HG03196 (cell line): ENCODE data around the gene ANP32E.

ENCODE experiments used
- ATAC-seq: cut with Tn5 transposase; IDR thresholded peaks from one replicate; pipeline ENCODE4 v1.9.1; 2021; ENCODE audit not compliant: unreplicated experiment

The ANP32E gene

DNA sequence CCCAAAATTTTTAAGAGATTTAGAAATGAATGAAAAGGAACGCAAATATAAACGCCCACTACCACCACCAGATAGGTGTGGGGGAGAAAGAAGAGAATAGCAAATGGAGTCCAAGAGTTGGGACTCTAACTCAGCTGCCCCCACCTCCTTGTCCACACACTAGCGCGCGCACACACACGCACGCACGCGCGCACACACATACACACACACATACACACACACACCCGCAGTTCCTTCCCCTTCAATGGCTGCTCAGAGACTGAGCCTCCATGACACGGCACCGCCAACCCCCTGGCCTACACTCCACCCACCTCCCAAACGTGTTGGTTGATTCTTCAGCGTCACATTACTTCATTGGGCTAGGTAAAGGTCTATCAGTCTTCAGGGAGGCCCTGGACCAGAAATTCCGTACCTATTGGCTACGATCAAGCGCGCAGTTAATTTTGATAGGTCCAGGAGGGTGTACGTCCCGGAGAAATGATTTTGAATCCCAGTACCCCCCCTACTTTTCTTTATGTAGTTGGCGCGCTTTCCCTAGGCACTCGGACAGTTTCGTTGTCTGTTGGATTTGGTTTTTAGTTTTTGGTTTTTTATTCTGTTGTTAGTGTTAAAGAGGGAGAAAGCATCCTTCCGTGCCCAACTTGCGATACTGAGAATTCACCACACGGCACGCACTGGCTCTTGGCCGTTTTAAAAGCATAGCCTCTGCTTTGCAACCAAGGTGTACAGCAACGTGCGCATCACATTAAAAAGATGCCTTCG, at the start of gene ANP32E:
Gene ANP32E (minus strand): TSS at position 261 of the 762 bp plus-strand sequence. CDS start 326 bp downstream, outside the sequence.
- peak; percentile 88 for ATAC-seq

DNA sequence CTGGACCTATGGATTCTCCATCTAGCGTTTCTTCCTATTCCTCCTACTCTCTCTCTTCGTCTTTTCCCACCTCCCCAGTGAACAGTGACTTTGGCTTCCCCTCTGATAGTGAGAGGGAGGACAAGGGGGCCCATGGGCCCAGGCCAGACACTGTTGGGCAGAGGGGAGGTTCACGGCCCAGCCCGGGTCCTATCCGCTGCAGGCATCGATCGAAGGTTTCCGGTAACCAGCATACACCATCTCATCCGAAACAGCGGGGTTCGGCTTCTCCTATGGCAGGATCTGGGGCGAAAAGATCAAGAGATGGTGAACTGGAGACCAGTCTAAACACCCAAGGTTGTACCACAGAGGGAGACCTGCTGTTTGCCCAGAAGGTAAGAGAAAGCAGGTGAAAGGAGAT, 47.3 kb upstream of the ANP32E start:
- ATAC-seq: no peak

DNA sequence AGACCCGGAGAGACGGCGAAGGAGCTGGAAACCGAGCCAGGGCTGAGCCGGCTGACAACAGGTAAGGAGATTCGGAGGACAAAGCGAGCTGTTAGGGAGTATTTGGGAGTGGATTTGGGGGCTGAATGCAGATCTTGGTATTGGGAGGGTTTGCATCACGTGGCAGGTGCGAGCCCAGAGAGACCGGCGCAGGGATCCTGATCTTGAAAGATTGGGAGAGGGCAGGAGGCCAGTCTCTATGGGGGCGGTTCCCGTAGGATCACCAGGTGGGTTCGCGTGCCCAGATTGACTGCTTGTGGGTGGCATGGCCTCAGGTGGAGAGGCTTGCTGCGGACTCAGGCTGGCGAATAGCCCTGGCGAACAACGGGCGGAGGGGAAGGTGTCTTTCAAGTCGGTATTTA, 46.6 kb upstream of the ANP32E start:
- ATAC-seq: no peak

DNA sequence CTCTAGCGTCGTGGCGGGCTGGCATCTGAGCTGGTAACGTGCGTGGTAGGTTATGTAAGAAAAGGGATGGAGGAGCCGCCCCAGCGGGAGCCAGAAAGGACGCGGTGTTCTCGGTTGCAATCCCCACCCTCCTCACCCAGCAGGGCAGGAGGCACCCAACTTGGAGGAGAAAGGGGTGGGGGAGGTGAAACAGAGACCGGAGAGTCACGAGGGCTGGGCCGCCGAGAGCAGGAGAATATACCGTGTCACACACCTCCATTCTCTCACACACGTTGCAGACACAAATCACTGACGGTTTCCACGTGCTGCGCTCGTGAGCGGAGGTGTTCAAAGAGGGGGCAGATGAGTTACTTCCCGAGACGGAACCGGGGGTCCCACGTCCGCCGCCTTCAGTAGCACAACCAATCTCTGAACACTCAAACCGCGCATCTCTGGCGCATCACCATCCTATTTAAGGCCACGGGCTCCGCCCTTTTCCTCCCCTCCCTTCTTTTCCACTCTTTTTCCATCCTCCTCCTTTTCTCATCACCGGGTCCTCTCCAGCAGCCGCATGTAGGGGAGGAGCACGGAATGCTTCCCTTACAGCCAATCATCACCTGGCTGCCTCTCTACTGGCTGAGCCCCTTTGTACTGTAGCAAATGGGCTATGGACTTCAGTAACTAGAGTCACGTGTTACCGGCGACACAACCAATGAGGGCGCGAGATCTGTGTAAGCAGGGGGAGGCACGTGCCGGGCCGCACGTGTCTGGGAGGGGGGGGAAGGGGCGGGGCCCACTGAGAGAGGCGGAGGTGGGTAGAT, 46.0 kb upstream of the ANP32E start, which contains the start of gene CIART:
Gene CIART (plus strand): TSS at position 797 of the 800 bp plus-strand sequence. CDS start 714 bp downstream, outside the sequence.
- no peak for ATAC-seq

DNA sequence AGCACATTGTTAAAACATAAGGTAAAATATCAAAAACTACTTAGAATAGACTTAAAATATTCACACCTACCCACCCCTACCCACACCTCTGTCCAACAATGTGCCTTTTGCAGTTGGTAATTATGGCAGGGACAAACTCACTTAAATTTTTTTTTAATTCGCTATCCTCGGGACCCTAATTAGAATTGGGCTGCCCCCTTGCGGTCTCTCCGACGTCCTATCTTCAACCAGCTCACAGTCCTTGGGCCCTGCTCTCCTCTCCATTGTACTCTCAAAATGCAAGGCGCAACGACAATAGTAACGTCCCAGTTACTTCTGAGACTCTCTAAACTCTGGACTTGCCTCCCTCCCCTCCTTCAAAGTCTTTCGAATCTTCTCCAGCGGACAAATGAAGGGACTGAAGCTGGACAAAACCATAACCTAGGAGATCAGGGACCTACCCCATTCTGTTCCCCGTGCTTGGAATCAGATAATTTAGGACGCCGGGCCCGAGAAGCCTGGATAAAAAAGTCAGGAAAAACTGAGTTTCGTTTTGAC, 45.4 kb upstream of the ANP32E start:
- ATAC-seq: no peak

DNA sequence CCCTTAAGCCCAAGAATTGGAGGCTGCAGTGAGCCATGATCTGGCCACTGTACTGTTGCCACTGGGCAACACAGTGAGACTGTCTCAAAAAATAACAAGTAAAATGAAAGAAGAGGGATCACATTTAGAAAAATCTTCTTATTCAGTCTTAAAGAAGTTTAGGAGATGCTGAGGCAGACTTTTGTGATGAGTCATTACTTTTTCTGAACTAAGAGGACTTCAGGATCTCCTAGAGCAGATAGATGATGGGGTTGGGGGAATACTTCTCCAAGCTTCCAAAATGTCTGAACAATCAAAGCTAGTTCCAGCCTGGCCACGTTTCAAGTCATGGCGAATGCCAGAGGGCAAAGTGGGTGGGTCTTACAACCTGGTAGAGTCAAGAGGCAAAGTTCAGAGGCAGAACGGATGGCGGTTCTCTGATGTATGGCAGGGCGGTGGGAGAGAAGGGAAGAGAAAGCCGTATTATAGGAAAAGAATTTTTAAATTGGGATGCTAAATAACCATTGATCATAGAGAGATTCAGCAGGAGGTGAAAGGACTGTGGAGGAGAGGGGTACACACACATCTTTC, 44.3 kb upstream of the ANP32E start:
- no peak for ATAC-seq

DNA sequence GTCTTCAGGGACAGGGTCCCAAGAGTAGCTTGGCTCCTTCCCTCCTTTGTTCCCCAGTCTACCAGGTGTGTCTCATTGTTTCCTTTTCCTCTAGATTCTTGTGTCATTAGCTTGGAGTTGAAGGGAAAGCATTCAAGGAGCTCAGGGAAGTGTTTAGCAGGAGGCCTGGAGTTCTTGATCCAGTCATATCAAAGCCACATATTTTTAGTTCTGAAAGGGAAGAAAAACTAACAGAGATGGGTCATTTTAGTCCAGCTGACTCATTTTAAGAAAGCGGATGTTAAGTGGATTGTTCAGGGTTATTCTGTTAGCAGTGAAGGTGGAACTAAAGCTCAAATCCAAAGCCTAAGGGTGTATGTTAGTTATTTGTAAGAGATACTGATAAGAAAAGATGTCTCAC, 37.4 kb upstream of the ANP32E start:
- ATAC-seq: no peak

DNA sequence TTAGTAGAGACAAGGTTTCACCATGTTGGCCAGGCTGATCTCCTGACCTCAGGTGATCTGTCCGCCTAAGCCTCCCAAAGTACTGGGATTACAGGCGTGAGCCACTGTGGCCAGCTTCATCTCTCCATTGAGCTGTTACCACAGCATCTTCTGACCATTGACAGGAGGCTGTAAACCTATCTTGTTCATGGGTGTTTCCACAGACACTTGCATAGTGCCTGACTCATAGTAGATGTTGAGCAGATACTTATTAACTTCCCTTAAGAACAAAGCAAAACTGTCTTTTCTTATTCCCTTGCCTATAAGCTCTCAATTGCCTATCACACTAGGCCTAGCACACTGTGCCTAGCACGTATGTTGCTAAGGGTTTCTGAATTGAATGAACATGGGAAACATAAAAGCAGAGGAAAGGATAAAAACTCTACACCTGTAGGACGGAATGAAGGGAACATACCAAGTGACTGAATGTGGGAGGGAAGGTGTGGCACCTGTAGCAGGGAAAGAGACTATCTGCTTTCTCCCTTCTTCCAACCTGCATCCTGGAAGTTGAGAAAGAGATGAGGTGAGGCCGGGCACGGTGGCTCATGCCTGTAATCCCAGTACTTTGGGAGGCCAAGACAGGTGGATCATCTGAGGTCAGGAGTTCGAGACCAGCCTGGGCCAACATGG, 35.5 kb upstream of the ANP32E start:
- ATAC-seq: no peak

- no peak for ATAC-seq
Measured at GRCh38 chr1:150269451-150269850, 33.5 kb upstream of the ANP32E start.

DNA sequence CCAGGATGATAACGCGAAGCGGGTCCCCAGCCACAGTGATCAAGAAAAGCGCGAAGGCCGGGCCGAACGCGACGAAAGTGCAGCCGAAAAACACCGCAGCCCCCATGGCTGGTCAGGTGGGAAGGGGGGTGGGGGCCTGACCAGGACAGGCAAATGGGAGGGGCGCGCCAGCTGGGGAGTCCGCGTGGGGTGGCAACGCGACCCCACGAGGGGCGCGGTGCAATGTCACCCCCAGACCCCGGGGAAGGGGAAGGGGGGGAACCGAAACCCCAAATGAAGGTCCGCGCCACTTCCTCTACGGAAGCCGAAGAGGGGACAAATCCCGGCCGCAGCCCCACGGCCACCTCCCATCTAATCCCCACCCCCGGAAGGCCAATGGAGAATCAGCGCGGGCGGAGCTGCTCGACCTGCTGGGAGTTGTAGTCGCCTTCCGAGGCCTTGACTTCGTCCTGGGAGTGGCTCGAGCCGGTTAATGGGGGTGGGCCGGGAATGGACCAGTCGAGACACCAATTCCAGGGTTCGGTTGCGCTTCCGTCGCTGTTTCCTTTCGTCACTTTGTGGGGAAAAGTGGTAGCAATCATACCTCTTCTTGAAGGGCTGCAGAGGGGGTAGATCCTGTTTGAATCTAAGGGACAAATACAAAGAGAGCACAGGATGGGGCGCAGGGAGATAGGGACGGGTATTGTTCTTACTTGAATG, 32.9 kb upstream of the ANP32E start, which contains the start of gene APH1A:
Gene APH1A (minus strand): TSS at position 312 of the 699 bp plus-strand sequence. CDS start 206 bp downstream, at position 106.
- ATAC-seq: peak; percentile 86

- peak; percentile 18 for ATAC-seq
Measured at GRCh38 chr1:150268340-150268704, 32.4 kb upstream of the ANP32E start.

- no peak for ATAC-seq
Measured at GRCh38 chr1:150267896-150268295, 32.0 kb upstream of the ANP32E start.

DNA sequence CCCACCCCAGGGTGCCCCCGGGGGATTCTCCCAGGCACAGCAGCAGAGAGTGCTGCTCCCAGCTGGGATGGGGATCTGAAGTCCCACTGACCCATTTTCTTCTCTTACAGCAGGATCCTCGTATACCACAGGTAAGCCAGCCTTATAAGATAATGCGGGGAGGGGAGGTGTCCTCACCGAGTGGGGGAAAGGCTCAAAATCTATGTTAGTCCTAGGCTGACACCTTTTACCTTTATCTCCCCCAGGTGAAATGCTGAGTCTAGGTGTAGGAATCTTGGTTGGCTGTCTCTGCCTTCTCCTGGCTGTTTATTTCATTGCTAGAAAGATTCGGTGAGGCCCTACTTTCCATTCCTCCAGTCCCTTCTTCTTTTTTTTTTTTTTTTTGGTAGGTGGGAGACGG, 27.6 kb upstream of the ANP32E start:
- no peak for ATAC-seq

GRCh38 chr1:150262388-150263320, 26.7 kb upstream of the ANP32E start:
- ATAC-seq: no peak

DNA sequence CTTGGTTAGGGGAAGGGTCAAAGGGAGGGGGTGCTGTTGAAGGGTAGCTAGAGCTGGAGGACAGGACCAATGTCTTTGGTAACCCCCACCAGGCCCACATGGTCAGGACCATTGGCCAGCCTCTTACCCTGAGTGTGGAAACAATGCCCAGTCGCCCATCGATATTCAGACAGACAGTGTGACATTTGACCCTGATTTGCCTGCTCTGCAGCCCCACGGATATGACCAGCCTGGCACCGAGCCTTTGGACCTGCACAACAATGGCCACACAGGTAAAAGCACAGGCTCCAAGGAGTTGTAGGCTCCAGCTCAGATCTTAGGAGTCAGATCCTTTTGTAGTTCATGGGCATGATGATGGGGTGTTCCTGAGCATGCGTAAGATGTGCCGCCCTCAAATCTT, 25.5 kb upstream of the ANP32E start:
- ATAC-seq: no peak

GRCh38 chr1:150259758-150260669, 24.1 kb upstream of the ANP32E start:
- no peak for ATAC-seq

GRCh38 chr1:150259217-150259616, 23.3 kb upstream of the ANP32E start:
- no peak for ATAC-seq
